OCI-LY7 (cell line): Measurements from ENCODE around the gene LCT. TPM values are rescaled to one million over a fixed set of nuclear protein-coding genes. Genes with fewer than 3 reads are reported as not detected.

Experiments used
- BruUV-seq: library from RNA; stranded (reverse); fragments of 400-500 nt; replicated peaks from 2 replicates; lab custom pipeline; 2021; lab: Mats Ljungman, UMichigan
- CTCF ChIA-PET: fragments of 300-600 bp; sonication (Branson Sonifier 250); formaldehyde crosslinking; loops from one replicate; lab custom pipeline; 2022; ENCODE audit warnings: antibody characterized with exemption; ENCODE audit not compliant: unreplicated experiment; lab: Charles Lee
- POLR2A ChIA-PET: fragments of 300-600 bp; sonication (Branson Sonifier 250); formaldehyde crosslinking; loops from one replicate; lab custom pipeline; 2022; ENCODE audit warnings: antibody characterized with exemption; lab: Charles Lee
- DNase-seq: peaks from one replicate; pipeline ENCODE4 v3.0.0-alpha.2; 2015; ENCODE audit warnings: low spot score
- H2AFZ ChIP-seq: fragments of 200-600 bp; sonication (generic), shearing (Covaris generic); 2 replicates; pipeline ENCODE4 v1.6.1; 2014; ENCODE audit warnings: mild to moderate bottlenecking, antibody characterized with exemption, low read length, moderate library complexity
- H3K27ac ChIP-seq: fragments of 200-600 bp; sonication (generic); 2 replicates; pipeline ENCODE4 v1.5.1; 2014; ENCODE audit warnings: mixed run types, low read depth, mild to moderate bottlenecking, moderate library complexity, low read length, inconsistent platforms; ENCODE audit not compliant: poor library complexity, severe bottlenecking
- H3K36me3 ChIP-seq: fragments of 200-600 bp; sonication (generic); 2 replicates; pipeline ENCODE4 v1.6.1; 2014; ENCODE audit warnings: mild to moderate bottlenecking, antibody characterized with exemption, low read length, moderate library complexity, mixed read lengths; ENCODE audit not compliant: insufficient read depth
- H3K4me1 ChIP-seq: fragments of 200-600 bp; sonication (generic); 2 replicates; pipeline ENCODE4 v1.5.1; 2014; ENCODE audit warnings: mild to moderate bottlenecking, low read length; ENCODE audit not compliant: insufficient read depth, poor library complexity, severe bottlenecking
- H3K4me2 ChIP-seq: fragments of 200-600 bp; sonication (generic); 2 replicates; pipeline ENCODE4 v1.6.1; 2014; ENCODE audit warnings: mild to moderate bottlenecking, low read length
- H3K4me3 ChIP-seq: fragments of 200-600 bp; sonication (generic); 2 replicates; pipeline ENCODE4 v1.5.1; 2014; ENCODE audit warnings: mild to moderate bottlenecking, low read depth, low read length; ENCODE audit not compliant: poor library complexity, severe bottlenecking
- H3K79me2 ChIP-seq: fragments of 200-600 bp; sonication (generic); 2 replicates; pipeline ENCODE4 v1.6.1; 2016; ENCODE audit warnings: low read depth, mild to moderate bottlenecking, low read length, moderate library complexity, mixed read lengths; ENCODE audit not compliant: insufficient read depth
- H3K9me2 ChIP-seq: fragments of 200-600 bp; sonication (generic); 2 replicates; pipeline ENCODE4 v1.6.1; 2016; ENCODE audit warnings: mild to moderate bottlenecking, low read length, mixed read lengths; ENCODE audit not compliant: insufficient read depth
- H3K9me3 ChIP-seq: fragments of 200-600 bp; sonication (generic); 2 replicates; pipeline ENCODE4 v1.6.1; 2014; ENCODE audit warnings: mild to moderate bottlenecking, mixed run types, low read length, mixed read lengths
- H4K20me1 ChIP-seq: fragments of 200-600 bp; sonication (generic); 2 replicates; pipeline ENCODE4 v1.6.1; 2014; ENCODE audit warnings: mild to moderate bottlenecking, antibody characterized with exemption, low read length, moderate library complexity, mixed read lengths; ENCODE audit not compliant: insufficient read depth
- EZH2phosphoT487 ChIP-seq: fragments of 200-600 bp; sonication (generic); IDR thresholded peaks from 2 replicates; pipeline ENCODE4 v1.6.1; 2018; ENCODE audit warnings: low read depth, borderline replicate concordance, mild to moderate bottlenecking, mixed run types, antibody characterized with exemption, low read length, moderate library complexity, mixed read lengths
- intact Hi-C: fragments of 100-400 bp; cut with micrococcal nuclease; formaldehyde crosslinking; loops from one replicate; pipeline ENCODE4 v1.10.0; 2022; ENCODE audit not compliant: unreplicated experiment
- total RNA-seq, 2 experiments: library from RNA; depleted of rRNA in 1 of 2; stranded (reverse); fragments of >200 nt in 1 of 2; shearing (Covaris generic) in 1 of 2; gene quantifications; 2 replicates each; pipeline ENCODE4 v1.2.3, GENCODE V29; 2014 to 2022
- TF ChIP-seq, protein P1 (sequence below): fragments of 200-600 bp; sonication (generic); conservative IDR thresholded peaks from 2 replicates; pipeline ENCODE4 v1.5.1; 2014; ENCODE audit warnings: mild to moderate bottlenecking, antibody characterized with exemption, low read length, moderate library complexity, mixed read lengths

Gene LCT
- total RNA-seq, 2 experiments from 2014 or later, result 0.15 to 0.54 TPM

DNA sequence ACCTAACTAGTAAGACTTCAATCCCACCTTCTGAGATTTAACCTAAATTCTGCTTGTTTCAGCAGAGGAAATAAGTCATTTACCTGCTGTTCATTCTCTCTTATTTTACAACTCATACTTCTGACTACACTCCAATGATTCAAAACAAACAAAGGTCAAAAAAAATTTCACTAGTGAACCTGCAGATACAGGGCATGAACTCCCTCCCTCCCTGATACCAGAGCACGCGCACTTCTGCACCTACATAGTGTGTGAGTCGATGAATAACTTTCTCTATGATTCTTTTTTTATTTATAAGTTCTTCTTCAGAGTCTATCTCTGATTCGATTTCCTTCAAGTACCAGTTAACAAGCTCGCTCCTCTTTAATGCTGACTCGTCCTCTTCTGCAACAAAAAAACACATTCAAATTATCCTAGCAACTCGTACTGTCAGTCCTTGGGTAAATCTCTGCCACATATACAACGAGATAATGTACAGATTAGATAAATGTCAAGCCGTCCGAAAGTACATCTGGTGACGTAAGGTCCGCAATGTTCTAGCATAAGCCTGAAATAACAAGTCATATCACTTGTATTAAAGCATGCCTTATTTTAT is 7.4 kb upstream of the LCT start:
- Histone ChIP-seq H3K9me2 (no peaks in the 10 kb centered on the region), H3K27ac (no peak overlapping the region), H3K79me2 (peaks cover under 1% of the 10 kb centered on the region; the same call in 1 of the 2 replicates), H2AFZ (no peak overlapping the region), H4K20me1 (no peaks in the 10 kb centered on the region), H3K4me1 (no peaks in the 10 kb centered on the region), H3K36me3 (peaks cover 98% of the 10 kb centered on the region), H3K9me3 (no peaks in the 10 kb centered on the region), H3K4me3 (no peak overlapping the region), H3K4me2 (no peak overlapping the region)
- intact Hi-C loops, result no loop called here
- ChIA-PET POLR2A (no interaction called here), CTCF (no interaction called here)
- no TSS peak for BruUV-seq
- TF ChIP-seq EZH2phosphoT487, result no peak
- TF ChIP-seq, protein P1, sequence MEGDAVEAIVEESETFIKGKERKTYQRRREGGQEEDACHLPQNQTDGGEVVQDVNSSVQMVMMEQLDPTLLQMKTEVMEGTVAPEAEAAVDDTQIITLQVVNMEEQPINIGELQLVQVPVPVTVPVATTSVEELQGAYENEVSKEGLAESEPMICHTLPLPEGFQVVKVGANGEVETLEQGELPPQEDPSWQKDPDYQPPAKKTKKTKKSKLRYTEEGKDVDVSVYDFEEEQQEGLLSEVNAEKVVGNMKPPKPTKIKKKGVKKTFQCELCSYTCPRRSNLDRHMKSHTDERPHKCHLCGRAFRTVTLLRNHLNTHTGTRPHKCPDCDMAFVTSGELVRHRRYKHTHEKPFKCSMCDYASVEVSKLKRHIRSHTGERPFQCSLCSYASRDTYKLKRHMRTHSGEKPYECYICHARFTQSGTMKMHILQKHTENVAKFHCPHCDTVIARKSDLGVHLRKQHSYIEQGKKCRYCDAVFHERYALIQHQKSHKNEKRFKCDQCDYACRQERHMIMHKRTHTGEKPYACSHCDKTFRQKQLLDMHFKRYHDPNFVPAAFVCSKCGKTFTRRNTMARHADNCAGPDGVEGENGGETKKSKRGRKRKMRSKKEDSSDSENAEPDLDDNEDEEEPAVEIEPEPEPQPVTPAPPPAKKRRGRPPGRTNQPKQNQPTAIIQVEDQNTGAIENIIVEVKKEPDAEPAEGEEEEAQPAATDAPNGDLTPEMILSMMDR, result no peak
- no peak for DNase-seq

DNA sequence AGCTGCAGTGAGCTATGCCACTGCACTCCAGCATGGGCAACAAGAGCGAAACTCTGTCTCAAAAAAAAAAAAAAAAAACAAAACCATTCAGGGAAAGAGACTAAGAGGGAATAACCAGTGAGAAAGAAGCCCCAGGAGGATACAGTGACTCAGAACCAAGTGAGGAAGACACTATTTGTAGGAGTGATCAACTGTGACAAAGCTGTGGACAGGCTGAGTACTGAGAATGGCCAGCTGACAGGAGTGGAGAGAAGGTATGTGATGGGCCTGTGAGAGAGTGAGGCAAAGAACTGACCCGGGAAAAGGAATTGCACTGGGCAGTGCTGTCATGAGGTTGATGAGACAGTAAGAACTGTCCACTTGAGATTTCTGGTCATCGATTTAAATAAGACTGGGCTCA is 6.7 kb upstream of the LCT start:
- H2AFZ ChIP-seq, result no peak overlapping the region
- no peaks in the 10 kb centered on the region for H3K4me1 ChIP-seq
- no peaks in the 10 kb centered on the region for H3K9me3 ChIP-seq
- DNase-seq, result no peak
- POLR2A ChIA-PET, result no interaction called here
- H3K27ac ChIP-seq, result no peak overlapping the region
- H3K36me3 ChIP-seq, result peaks cover 98% of the 10 kb centered on the region
- no peaks in the 10 kb centered on the region for H3K79me2 ChIP-seq
- no TSS peak for BruUV-seq
- no peaks in the 10 kb centered on the region for H3K9me2 ChIP-seq
- no peak overlapping the region for H3K4me3 ChIP-seq
- CTCF ChIA-PET, result interaction anchor here (0.6 kb wide), 1 partner anchor 234 kb away, joined by 3 read pairs; no protein-coding TSS in a partner anchor
- intact Hi-C loops, result no loop called here
- no peak overlapping the region for H3K4me2 ChIP-seq
- TF ChIP-seq EZH2phosphoT487, result no peak
- TF ChIP-seq, protein P1, result no peak
- H4K20me1 ChIP-seq, result no peaks in the 10 kb centered on the region

- TF ChIP-seq EZH2phosphoT487, result no peak
- TF ChIP-seq, protein P1, result no peak
- no peaks in the 10 kb centered on the region for H3K79me2 ChIP-seq
- intact Hi-C loops, result no loop called here
- ChIA-PET CTCF (no interaction called here), POLR2A (interaction anchor here (0.7 to 1.4 kb wide), 3 partner anchors 15 to 55 kb away, joined by 3 read pairs; no protein-coding TSS in a partner anchor)
- DNase-seq, result no peak
- no peak overlapping the region for H3K4me3 ChIP-seq
- H2AFZ ChIP-seq, result no peak overlapping the region
- H3K36me3 ChIP-seq, result peaks cover 77% of the 10 kb centered on the region
- H3K4me1 ChIP-seq, result peaks cover 6% of the 10 kb centered on the region
- H3K4me2 ChIP-seq, result no peak overlapping the region
- no TSS peak for BruUV-seq
- no peak overlapping the region for H3K27ac ChIP-seq
- H3K9me2 ChIP-seq, result no peaks in the 10 kb centered on the region
- H3K9me3 ChIP-seq, result no peaks in the 10 kb centered on the region
- H4K20me1 ChIP-seq, result no peaks in the 10 kb centered on the region
Measured at GRCh38 chr2:135840601-135841000, 3.6 kb upstream of the LCT start.
